KMS-11 (cell line): ENCODE data around the gene NTN4.

Experiments
- H2AFZ ChIP-seq: fragments of 200-600 bp; sonication (generic); 2 replicates; pipeline ENCODE4 v1.6.1; 2016; ENCODE audit warnings: antibody characterized with exemption, mixed run types, low read depth
- H3K27ac ChIP-seq: fragments of 200-600 bp; sonication (generic); 2 replicates; pipeline ENCODE4 v1.6.1; 2016; ENCODE audit warnings: mild to moderate bottlenecking, mixed run types
- H3K27me3 ChIP-seq: fragments of 200-600 bp; sonication (generic); 2 replicates; pipeline ENCODE4 v1.6.1; 2017; ENCODE audit warnings: mild to moderate bottlenecking, low read depth, mixed run types, moderate library complexity; ENCODE audit not compliant: insufficient read depth
- H3K36me3 ChIP-seq: fragments of 200-600 bp; sonication (generic); 2 replicates; pipeline ENCODE4 v1.6.1; 2017; ENCODE audit warnings: mild to moderate bottlenecking, mixed run types; ENCODE audit not compliant: insufficient read depth
- H3K4me1 ChIP-seq: fragments of 200-600 bp; sonication (generic); 2 replicates; pipeline ENCODE4 v1.6.1; 2016; ENCODE audit warnings: mild to moderate bottlenecking, low read depth, mixed run types; ENCODE audit not compliant: poor library complexity, severe bottlenecking
- H3K4me2 ChIP-seq: fragments of 200-600 bp; sonication (generic); 2 replicates; pipeline ENCODE4 v1.7.0; 2016; ENCODE audit warnings: mild to moderate bottlenecking, mixed run types
- H3K4me3 ChIP-seq: fragments of 200-600 bp; sonication (generic); IDR thresholded peaks from 2 replicates; pipeline ENCODE4 v1.6.1; 2017; ENCODE audit warnings: low read depth, low read length, mixed read lengths; ENCODE audit not compliant: insufficient read depth
- H3K79me2 ChIP-seq: fragments of 200-600 bp; sonication (generic); 2 replicates; pipeline ENCODE4 v1.6.1; 2016; ENCODE audit warnings: low read depth, mixed run types; ENCODE audit not compliant: insufficient read depth
- H3K9ac ChIP-seq: fragments of 200-600 bp; sonication (generic); 2 replicates; pipeline ENCODE4 v1.6.1; 2016; ENCODE audit warnings: mild to moderate bottlenecking, mixed run types
- H4K20me1 ChIP-seq: fragments of 200-600 bp; sonication (generic); 2 replicates; pipeline ENCODE4 v1.6.1; 2016; ENCODE audit warnings: mild to moderate bottlenecking, mixed run types; ENCODE audit not compliant: insufficient read depth
- TF ChIP-seq, protein P1 (sequence below): fragments of 200-600 bp; sonication (generic); conservative IDR thresholded peaks from 2 replicates; pipeline ENCODE4 v1.6.1; 2017; ENCODE audit warnings: low read depth, mild to moderate bottlenecking, antibody characterized with exemption, low read length, moderate library complexity, mixed read lengths

NTN4 gene

DNA sequence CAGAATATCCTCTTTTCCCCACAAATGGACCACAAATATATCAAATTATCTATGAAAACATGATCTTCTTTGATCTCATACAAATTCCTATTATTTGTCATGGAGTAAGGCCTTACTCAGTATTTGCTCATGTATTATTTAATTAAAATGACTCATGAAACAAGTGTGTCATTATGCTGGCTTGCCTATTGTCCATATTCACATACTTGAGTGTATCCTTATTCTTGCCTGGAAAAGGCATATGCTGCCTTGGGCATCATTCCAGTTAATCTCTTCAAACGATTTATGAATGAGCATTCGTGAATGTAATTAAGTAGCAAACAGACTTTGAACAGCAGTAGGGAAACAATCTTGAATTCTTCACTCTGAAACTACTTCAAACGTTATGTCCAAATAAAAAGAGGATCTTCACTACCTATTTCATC is 45.6 kb upstream of the NTN4 start:
- no peak overlapping the region for H3K4me3 ChIP-seq

DNA sequence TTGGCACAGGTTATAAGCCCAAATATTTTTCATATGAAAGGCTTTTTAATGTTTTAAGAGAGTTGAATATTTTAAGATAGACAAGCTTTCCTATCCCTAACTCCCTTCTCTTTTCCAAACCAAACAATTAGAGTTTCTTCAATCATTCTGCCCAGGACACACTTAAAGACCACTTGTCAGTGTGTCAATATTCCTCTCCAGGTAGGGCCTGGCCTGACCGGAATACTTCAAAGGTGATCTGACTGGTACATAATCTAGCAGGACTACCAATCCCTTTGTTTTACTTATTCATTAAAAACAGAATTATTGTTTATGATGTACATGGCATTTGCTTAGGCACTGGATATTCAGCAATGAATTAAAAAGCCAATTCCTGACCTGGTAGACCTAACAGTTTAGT is 44.0 kb upstream of the NTN4 start:
- H3K4me1 ChIP-seq: no peaks in the 10 kb centered on the region
- no peak overlapping the region for H2AFZ ChIP-seq
- H3K79me2 ChIP-seq: no peaks in the 10 kb centered on the region
- no peaks in the 10 kb centered on the region for H3K27me3 ChIP-seq
- no peaks in the 10 kb centered on the region for H3K36me3 ChIP-seq
- no peak overlapping the region for H3K27ac ChIP-seq
- no peaks in the 10 kb centered on the region for H4K20me1 ChIP-seq
- H3K4me3 ChIP-seq: no peak overlapping the region
- TF ChIP-seq, protein P1, sequence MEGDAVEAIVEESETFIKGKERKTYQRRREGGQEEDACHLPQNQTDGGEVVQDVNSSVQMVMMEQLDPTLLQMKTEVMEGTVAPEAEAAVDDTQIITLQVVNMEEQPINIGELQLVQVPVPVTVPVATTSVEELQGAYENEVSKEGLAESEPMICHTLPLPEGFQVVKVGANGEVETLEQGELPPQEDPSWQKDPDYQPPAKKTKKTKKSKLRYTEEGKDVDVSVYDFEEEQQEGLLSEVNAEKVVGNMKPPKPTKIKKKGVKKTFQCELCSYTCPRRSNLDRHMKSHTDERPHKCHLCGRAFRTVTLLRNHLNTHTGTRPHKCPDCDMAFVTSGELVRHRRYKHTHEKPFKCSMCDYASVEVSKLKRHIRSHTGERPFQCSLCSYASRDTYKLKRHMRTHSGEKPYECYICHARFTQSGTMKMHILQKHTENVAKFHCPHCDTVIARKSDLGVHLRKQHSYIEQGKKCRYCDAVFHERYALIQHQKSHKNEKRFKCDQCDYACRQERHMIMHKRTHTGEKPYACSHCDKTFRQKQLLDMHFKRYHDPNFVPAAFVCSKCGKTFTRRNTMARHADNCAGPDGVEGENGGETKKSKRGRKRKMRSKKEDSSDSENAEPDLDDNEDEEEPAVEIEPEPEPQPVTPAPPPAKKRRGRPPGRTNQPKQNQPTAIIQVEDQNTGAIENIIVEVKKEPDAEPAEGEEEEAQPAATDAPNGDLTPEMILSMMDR: no peak
- H3K9ac ChIP-seq: no peak overlapping the region
- H3K4me2 ChIP-seq: no peak overlapping the region

More for the DNA sequence above, 45.6 kb upstream of the NTN4 start:
- TF ChIP-seq, protein P1: no peak
- Histone ChIP-seq H3K4me2 (no peak overlapping the region), H3K27ac (no peak overlapping the region), H3K9ac (no peak overlapping the region), H3K36me3 (no peaks in the 10 kb centered on the region), H3K4me1 (no peaks in the 10 kb centered on the region), H3K27me3 (no peaks in the 10 kb centered on the region), H4K20me1 (no peaks in the 10 kb centered on the region), H2AFZ (no peak overlapping the region), H3K79me2 (no peaks in the 10 kb centered on the region)

DNA sequence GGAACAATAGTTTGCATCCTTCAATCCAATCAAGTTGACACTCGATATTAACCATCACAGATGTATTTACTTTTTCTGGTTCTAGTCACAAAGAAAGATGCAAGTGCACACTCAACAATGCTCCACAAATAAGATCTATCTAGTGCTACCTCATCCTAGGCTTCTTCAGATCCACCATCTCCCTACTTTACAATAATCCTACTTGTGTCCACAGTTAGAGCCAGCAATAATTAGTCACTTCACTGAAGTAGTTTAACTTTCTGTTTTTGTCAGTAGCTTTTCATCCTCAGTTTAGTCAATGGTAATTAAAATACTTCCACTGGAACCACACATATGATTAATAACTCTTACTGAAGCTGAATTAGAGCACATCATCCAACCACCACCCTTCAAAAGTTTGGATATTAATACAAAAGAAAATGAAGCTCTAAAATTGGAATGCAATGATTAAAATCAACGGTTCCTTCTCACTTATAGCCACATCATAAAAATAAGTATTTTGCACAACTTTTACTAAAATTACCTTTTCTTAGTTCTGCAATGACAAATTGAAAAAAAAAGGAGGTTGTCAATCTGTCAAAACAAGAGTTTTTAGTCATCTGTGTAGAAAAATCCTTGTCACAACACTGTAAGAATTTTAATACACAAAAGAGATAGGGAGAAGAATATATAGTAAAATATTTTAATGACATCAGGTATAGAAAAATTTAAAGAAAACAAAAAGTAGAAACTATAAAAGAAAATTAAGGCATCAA is 39.9 kb upstream of the NTN4 start:
- TF ChIP-seq, protein P1: no peak
- Histone ChIP-seq H3K27me3 (no peaks in the 10 kb centered on the region), H3K4me2 (no peak overlapping the region), H3K4me1 (no peaks in the 10 kb centered on the region), H3K36me3 (no peaks in the 10 kb centered on the region), H3K27ac (no peak overlapping the region), H3K79me2 (no peaks in the 10 kb centered on the region), H2AFZ (no peak overlapping the region), H4K20me1 (no peaks in the 10 kb centered on the region), H3K4me3 (no peak overlapping the region), H3K9ac (no peak overlapping the region)

DNA sequence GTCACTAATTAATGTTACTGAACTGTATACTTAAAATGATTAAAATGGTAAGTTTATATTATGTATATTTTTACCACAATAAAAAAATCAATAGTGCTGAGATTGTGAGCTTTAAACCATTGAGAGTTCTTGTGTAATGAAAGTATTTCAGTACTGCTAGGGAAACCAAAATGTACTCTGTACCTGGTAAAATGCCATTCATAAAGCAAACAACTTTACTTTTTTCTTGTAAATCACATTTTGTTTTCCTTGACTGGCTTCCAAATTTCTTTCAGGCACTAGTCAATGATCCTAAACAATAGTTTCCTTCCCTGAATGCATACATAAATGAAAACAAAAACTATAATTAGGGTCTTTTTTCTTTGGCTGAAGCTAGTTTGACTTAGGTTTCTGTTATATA is 38.8 kb upstream of the NTN4 start:
- no peaks in the 10 kb centered on the region for H4K20me1 ChIP-seq
- no peak overlapping the region for H3K27ac ChIP-seq
- H3K4me1 ChIP-seq: no peaks in the 10 kb centered on the region
- no peaks in the 10 kb centered on the region for H3K27me3 ChIP-seq
- H3K79me2 ChIP-seq: no peaks in the 10 kb centered on the region
- TF ChIP-seq, protein P1: no peak
- no peak overlapping the region for H3K4me3 ChIP-seq
- H3K4me2 ChIP-seq: no peak overlapping the region
- H2AFZ ChIP-seq: no peak overlapping the region
- H3K9ac ChIP-seq: no peak overlapping the region
- no peaks in the 10 kb centered on the region for H3K36me3 ChIP-seq
